ENCODE data around the gene ZSCAN12.

DNA sequence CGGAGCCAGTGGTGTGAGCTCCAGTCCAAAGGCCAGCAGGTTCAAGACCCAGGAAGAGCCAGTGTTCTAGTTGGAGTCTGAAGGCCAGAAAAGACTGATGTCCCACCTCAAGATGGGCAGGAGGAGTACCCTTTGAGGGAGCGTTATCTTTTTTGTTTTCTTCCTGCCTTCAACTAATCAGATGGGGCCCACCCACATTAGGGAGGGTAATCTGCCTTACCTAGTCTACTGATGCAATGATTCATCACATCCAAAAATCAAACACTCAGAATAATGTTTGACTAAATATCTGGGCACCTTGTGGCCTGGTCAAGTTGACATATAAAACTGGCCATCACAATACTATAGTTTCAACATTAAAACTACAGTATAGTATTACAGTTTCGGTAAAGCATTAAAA, 30.1 kb downstream of the ZSCAN12 start:
- TF ChIP-seq, protein P1, sequence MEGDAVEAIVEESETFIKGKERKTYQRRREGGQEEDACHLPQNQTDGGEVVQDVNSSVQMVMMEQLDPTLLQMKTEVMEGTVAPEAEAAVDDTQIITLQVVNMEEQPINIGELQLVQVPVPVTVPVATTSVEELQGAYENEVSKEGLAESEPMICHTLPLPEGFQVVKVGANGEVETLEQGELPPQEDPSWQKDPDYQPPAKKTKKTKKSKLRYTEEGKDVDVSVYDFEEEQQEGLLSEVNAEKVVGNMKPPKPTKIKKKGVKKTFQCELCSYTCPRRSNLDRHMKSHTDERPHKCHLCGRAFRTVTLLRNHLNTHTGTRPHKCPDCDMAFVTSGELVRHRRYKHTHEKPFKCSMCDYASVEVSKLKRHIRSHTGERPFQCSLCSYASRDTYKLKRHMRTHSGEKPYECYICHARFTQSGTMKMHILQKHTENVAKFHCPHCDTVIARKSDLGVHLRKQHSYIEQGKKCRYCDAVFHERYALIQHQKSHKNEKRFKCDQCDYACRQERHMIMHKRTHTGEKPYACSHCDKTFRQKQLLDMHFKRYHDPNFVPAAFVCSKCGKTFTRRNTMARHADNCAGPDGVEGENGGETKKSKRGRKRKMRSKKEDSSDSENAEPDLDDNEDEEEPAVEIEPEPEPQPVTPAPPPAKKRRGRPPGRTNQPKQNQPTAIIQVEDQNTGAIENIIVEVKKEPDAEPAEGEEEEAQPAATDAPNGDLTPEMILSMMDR (IDR thresholded peaks at IDR 0.05; ENCODE audit: poor library complexity, severe bottlenecking), result no peak
- TF ChIP-seq SMC3 (conservative IDR thresholded peaks at IDR 0.05; ENCODE audit: poor library complexity) (no peak), POLR2AphosphoS5 (IDR thresholded peaks at IDR 0.05) (no peak), EZH2 (IDR thresholded peaks at IDR 0.05; ENCODE audit: borderline replicate concordance, insufficient read depth, low read length, poor library complexity, severe bottlenecking) (no peak), TAF1 (IDR thresholded peaks at IDR 0.05; ENCODE audit: low read depth) (no peak), MXI1 (conservative IDR thresholded peaks at IDR 0.05; ENCODE audit: poor library complexity, severe bottlenecking) (no peak)
- TF ChIP-seq, protein P2, sequence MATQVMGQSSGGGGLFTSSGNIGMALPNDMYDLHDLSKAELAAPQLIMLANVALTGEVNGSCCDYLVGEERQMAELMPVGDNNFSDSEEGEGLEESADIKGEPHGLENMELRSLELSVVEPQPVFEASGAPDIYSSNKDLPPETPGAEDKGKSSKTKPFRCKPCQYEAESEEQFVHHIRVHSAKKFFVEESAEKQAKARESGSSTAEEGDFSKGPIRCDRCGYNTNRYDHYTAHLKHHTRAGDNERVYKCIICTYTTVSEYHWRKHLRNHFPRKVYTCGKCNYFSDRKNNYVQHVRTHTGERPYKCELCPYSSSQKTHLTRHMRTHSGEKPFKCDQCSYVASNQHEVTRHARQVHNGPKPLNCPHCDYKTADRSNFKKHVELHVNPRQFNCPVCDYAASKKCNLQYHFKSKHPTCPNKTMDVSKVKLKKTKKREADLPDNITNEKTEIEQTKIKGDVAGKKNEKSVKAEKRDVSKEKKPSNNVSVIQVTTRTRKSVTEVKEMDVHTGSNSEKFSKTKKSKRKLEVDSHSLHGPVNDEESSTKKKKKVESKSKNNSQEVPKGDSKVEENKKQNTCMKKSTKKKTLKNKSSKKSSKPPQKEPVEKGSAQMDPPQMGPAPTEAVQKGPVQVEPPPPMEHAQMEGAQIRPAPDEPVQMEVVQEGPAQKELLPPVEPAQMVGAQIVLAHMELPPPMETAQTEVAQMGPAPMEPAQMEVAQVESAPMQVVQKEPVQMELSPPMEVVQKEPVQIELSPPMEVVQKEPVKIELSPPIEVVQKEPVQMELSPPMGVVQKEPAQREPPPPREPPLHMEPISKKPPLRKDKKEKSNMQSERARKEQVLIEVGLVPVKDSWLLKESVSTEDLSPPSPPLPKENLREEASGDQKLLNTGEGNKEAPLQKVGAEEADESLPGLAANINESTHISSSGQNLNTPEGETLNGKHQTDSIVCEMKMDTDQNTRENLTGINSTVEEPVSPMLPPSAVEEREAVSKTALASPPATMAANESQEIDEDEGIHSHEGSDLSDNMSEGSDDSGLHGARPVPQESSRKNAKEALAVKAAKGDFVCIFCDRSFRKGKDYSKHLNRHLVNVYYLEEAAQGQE (IDR thresholded peaks at IDR 0.05; ENCODE audit: borderline replicate concordance), result no peak

All from neural cell (in vitro differentiated cells).